Rectal smooth muscle tissue (tissue), 1 donor: Measurements from ENCODE around the gene DHCR24.

Experiments
- H3K27ac ChIP-seq: one replicate; pipeline ENCODE4 v1.7.0; 2013; ENCODE audit warnings: low read depth, low read length, inconsistent platforms
- H3K27me3 ChIP-seq: one replicate; pipeline ENCODE4 v1.7.0; 2013; ENCODE audit warnings: low read length; ENCODE audit not compliant: control insufficient read depth, insufficient read depth
- H3K36me3 ChIP-seq: one replicate; pipeline ENCODE4 v1.7.0; 2013; ENCODE audit warnings: low read length; ENCODE audit not compliant: control insufficient read depth, insufficient read depth
- H3K4me1 ChIP-seq: one replicate; pipeline ENCODE4 v1.7.0; 2013; ENCODE audit warnings: low read length; ENCODE audit not compliant: control insufficient read depth, insufficient read depth
- H3K4me3 ChIP-seq: one replicate; pipeline ENCODE4 v1.7.0; 2013; ENCODE audit warnings: low read length
- H3K9ac ChIP-seq: one replicate; pipeline ENCODE4 v1.7.0; 2013; ENCODE audit warnings: low read length

Gene DHCR24

DNA sequence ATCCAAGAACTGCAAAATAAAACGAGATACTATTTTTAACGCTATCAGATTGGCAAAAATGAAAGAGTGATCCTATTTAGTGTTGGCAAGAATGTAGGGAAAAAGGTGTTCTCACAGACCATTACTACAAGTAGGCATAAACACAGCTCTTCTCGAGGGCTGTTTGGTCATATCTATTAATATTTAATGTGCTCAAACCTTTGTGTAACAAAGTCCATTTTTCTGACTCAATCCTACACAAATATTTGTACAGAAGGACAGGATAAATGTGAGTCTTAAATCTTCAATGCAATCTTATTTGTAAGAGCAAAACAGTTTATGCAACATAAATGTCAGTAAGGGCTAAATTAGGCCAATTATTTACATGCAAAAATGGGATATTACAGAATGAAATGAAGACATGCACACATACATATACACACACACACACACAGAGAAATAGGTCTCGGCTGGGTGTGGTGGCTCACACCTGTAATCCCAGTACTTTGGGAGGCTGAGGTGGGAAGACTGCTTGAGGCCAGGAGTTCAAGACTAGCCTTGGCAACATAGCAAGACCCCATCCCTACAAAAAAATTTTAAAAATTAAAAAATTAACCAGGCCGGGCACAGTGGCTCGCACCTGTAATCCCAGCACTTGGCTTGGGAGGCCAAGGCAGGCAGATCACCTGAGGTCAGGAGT is 17.7 kb downstream of the DHCR24 start:
- Histone ChIP-seq H3K27me3 (no peaks in the 10 kb centered on the region), H3K4me3 (no peak overlapping the region), H3K27ac (no peak overlapping the region), H3K9ac (no peak overlapping the region), H3K4me1 (no peaks in the 10 kb centered on the region), H3K36me3 (no peaks in the 10 kb centered on the region)

DNA sequence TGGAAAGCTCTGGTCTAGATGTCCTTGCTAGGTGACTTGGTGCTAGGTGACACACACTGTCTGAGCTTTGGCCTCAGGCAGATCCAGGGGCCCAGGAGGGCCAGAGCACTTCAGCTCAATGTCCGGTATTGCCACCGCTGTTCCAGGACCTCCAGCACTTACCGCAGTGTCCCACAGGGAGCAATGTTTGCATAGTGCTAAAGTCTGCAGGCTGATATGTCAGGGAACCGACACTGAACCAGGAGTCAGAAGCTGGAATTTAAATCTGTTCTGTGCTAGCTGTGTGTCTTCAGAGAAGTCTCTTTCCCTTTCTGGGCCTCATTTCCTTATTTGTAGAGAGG is 19.3 kb downstream of the DHCR24 start:
- no peaks in the 10 kb centered on the region for H3K36me3 ChIP-seq
- H3K4me3 ChIP-seq = no peak overlapping the region
- H3K9ac ChIP-seq = no peak overlapping the region
- H3K4me1 ChIP-seq = no peaks in the 10 kb centered on the region
- H3K27ac ChIP-seq = no peak overlapping the region
- no peaks in the 10 kb centered on the region for H3K27me3 ChIP-seq

DNA sequence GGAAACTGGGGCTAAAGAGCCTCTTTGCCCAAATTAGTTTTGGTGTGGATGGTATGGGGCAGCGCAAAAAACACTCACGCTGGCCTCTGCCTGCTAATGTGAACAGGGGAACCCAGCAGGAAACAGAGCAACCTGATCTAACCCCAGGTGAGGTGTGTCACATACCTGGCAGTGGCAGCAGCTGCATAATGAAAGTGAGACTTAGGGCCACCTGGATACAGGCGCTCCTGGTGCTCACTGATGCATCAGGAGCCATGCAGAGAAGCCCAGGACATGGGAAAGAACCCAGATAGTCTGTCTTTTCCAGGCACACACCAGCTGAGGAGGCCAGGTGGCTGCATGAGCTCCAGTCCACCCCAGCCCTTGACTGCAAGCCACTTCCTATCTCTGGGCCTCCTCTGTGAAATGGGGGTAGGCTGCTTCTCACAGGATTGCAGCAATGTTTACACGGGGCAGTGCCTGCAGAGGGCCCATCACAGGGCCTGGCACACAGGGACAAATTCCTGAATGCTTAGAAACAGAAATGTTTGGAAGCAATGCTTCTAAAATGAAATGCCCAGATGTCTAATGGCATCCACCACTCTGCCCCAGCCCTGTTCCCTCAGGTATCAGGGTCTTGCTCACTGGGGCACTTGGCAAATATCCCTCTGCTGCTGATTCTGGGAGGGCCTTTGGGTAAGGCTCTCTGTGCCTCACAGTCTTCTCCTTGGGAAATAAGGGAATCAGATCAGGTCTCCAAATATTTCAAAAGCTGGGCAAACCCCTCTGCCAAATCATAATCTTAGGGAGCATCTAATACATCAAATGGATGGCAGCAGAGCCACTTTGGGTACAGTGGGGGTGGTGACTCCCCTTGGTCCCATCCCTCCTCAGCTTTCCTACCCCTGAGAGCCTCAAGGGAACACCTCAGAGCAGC is 19.9 kb downstream of the DHCR24 start:
- Histone ChIP-seq H3K36me3 (no peaks in the 10 kb centered on the region), H3K4me3 (no peak overlapping the region), H3K27ac (no peak overlapping the region), H3K4me1 (no peaks in the 10 kb centered on the region), H3K9ac (no peak overlapping the region), H3K27me3 (no peaks in the 10 kb centered on the region)

DNA sequence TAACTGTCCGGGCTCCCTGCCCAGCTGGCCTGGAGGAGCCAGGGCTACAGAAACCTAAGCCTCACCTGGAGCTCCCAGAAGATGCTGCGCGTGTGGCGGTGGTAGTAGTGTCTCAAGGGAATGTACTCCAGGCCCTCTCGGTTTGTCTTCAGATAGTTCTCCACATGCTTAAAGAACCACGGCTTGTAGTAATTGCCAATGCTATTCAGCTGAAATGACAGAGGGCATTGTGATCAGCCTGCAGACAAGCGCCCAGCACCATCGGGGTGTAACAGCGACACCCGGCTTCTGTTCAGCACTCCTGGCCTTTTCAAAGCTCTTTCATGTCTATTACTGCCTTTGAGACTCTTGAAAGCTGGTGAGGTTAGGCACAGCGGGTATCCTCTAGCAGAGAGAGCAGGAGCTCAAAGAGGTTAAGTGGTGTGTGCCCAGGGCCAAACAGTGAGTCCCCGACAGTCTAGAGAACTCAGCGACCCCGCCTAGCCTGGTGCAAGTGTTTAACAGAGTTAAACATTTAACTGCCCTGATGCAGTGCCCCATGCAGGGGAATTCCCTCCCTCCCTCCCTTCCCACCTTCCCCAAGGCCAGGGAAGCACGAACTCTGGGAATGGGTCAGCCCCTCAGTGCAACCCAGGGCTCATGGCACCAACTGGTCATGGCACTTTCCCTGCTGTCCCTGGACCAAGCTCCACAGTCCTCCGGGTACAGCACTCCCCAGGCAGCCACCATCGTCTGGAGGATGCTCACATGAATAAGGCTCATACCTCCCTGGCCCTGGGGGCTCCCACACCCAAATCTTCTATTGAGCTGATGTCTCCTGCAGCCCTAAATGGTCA is 21.5 kb downstream of the DHCR24 start:
- no peaks in the 10 kb centered on the region for H3K4me1 ChIP-seq
- H3K27me3 ChIP-seq = no peaks in the 10 kb centered on the region
- no peak overlapping the region for H3K27ac ChIP-seq
- no peak overlapping the region for H3K4me3 ChIP-seq
- H3K36me3 ChIP-seq = no peaks in the 10 kb centered on the region
- H3K9ac ChIP-seq = no peak overlapping the region

DNA sequence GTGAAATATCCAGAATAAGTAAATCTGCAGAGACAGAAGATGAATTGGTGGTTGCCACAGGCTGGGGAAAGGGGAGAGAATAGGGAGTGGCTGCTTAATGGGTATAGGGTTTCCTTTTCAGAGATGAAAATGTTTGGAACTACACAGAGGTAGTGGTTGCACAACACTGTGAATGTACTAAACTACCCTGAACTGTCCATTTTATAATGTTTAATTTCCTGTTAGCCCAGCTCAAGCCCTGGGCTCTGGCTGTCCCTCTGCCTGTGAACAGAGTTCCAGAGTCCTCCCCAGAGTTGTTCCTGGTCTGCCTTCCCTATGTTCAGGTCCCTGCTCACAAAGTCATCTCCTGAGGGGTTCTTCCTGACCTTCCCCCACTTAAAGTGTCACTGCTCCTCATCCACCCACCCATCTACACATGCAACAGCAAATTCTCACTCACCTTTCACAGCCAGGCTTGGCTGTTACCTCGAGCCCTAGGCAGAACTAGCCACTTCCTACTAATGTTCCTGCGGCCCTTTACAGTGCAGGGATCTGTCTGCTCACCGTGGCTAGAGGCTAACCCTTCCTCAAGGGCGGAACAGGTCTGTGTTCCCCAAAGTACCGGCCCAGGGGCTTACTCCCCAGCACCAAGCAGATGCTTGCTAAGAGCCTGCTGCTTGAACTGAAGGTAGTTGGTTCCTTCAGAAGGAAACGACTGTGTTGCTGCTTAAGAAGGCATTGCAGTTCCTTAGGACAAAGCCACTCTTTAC is 22.4 kb downstream of the DHCR24 start:
- no peaks in the 10 kb centered on the region for H3K4me1 ChIP-seq
- H3K27me3 ChIP-seq = no peaks in the 10 kb centered on the region
- H3K9ac ChIP-seq = no peak overlapping the region
- H3K36me3 ChIP-seq = no peaks in the 10 kb centered on the region
- no peak overlapping the region for H3K27ac ChIP-seq
- H3K4me3 ChIP-seq = no peak overlapping the region

DNA sequence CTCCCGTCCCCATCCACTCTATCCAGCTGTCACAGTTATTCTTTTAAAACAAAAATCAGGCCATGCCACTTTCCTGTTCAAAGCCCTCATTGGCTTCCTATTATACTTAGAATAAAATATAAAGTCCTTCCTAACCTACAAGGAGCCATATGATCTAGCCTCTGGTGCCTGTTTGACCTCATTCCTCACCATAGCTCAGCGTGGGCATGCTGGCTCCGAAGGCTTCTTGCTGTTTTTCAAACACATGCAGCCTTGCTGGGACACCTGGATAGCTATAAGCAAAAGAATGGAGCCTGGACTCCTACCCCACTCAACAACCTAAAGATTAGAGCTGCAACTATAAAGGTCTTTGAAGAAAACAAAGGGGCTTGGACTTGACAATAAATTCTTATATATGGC is 23.7 kb downstream of the DHCR24 start:
- H3K27ac ChIP-seq = no peak overlapping the region

DNA sequence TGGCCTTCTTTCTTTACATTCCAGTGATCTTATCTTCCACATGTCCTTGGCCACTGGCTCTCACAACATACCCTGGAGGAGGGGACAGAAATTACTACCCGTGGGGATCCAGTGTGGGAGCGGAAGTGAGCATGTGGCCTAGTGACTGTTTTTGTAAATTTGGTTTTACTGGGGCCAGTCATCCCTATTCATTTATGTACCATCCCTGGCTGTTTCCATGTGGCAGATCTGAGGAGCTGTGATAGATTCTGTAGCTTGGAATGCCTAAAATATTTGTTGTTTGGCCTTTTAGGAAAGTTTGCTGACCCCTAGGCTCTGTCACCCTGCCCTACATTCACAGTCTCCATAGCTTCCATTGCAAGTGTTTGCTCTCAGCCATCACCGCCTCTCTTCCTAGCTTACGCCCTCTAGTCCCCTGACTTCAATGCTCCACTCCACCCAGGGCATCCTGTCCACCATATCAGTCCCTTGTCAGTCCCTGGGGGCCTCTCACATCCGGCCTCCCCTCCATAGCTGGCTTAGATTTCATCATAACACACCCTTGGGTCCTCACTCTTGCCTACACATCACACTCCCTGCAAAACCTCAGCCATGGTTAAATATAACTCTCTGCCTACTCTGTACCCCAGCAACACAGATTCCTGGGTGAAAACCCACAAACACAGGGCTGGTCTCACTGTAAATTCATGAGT is 25.8 kb downstream of the DHCR24 start:
- Histone ChIP-seq H3K36me3 (no peaks in the 10 kb centered on the region), H3K9ac (no peak overlapping the region), H3K27ac (no peak overlapping the region)

More for the DNA sequence above, 23.7 kb downstream of the DHCR24 start:
- H3K36me3 ChIP-seq = no peaks in the 10 kb centered on the region
- no peaks in the 10 kb centered on the region for H3K4me1 ChIP-seq
- H3K27me3 ChIP-seq = no peaks in the 10 kb centered on the region
- no peak overlapping the region for H3K9ac ChIP-seq
- H3K4me3 ChIP-seq = no peak overlapping the region

DNA sequence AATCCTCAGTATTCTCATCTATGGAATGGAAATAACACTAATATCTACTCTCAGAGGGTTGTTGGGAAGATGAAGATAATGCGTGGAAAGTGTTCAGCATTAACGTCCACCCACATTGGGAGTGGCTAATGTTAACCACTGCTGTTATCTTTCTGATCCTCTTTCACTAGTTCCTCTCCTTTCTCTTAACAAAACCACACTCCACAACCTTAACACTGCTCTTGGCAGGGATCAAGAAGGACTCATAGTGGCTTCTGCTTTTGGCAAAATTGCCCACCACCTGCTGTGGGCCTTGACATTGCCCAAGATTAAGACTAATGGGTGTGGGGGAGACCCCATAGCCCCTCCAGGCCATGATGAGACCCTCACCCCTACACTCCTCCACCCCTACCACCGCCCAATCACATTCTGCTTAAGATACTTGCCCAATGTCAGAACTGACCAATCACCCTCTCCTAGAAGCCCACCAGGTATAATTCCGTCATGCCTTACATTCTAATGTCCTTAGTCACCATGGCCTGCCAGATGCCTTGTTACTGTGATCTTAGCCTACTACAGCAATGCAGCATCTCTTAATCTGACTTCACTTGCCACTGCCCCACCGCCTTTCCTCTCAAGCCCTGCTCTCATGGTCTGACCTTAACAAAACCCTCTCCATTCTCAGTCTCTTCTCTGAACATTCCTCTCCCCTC is 27.1 kb downstream of the DHCR24 start:
- H3K27ac ChIP-seq = no peak overlapping the region
- H3K4me3 ChIP-seq = no peak overlapping the region
- no peaks in the 10 kb centered on the region for H3K4me1 ChIP-seq
- no peaks in the 10 kb centered on the region for H3K36me3 ChIP-seq
- H3K9ac ChIP-seq = no peak overlapping the region
- no peaks in the 10 kb centered on the region for H3K27me3 ChIP-seq

More for the DNA sequence above, 25.8 kb downstream of the DHCR24 start:
- no peak overlapping the region for H3K4me3 ChIP-seq
- H3K4me1 ChIP-seq = no peaks in the 10 kb centered on the region
- no peaks in the 10 kb centered on the region for H3K27me3 ChIP-seq

DNA sequence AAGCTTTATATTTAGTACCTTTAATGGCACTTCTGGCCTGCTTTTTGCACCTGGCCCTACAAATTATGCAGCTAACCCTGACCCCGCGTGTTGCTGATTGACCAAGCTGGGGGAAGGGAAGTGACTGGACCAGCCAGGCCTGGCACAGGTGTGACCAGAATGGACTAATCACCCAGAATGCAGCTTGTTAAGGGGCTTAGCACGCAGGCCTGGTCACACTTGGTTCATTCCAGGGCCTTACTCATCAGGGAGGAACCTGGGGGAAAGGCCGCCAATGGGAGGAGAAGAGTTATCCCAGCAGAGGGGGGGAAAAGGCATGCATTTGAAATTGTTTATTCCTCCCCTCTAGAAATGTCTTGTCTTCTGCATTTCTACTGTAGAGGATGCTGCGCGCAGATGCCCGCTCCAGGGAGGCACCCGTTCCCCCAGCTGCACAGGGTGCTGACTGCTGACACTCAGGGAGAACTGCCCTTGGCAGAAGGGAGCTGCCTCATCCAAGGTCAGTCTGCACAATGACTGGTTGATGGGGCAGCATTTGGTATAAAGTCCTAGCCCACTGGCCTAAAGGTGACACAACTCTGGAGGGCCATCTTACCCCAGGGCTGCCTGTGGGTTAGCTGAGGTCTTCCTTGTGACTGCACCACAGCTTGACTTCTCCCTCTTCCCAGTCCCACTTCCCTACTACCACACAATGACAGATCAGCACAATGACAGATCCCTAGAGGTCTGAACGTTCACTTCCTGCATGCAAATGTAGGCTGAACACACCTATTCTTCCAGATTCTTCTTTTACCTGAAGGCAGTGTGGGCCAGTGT is 29.0 kb downstream of the DHCR24 start:
- Histone ChIP-seq H3K4me1 (no peaks in the 10 kb centered on the region), H3K4me3 (no peak overlapping the region), H3K36me3 (peaks cover 3% of the 10 kb centered on the region), H3K9ac (no peak overlapping the region), H3K27me3 (no peaks in the 10 kb centered on the region), H3K27ac (no peak overlapping the region)

DNA sequence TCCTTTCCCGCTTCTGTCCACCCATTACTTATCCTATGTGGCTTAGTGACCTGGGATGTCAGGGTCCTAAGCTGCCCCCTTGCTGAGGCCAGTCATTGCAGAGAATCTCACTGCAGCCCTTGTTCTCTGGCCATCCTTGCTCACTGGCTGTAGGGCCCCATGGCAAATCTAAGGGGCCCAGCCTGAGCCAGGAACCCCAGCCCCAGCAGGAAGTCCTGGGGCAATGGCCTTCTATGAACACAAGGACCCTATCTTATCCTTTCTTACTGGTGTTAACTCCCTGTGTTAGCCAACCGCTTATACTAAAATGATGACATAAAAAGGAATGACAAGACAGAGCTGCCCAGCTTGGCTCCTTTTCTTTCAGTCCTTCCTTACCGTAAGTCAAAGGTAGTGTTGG is 29.9 kb downstream of the DHCR24 start:
- H3K27ac ChIP-seq = no peak overlapping the region
- H3K4me1 ChIP-seq = no peaks in the 10 kb centered on the region
- H3K27me3 ChIP-seq = no peaks in the 10 kb centered on the region
- no peak overlapping the region for H3K9ac ChIP-seq
- H3K36me3 ChIP-seq = peaks cover 7% of the 10 kb centered on the region
- H3K4me3 ChIP-seq = no peak overlapping the region
